ENCODE data around the gene PARM1.

The PARM1 gene

DNA sequence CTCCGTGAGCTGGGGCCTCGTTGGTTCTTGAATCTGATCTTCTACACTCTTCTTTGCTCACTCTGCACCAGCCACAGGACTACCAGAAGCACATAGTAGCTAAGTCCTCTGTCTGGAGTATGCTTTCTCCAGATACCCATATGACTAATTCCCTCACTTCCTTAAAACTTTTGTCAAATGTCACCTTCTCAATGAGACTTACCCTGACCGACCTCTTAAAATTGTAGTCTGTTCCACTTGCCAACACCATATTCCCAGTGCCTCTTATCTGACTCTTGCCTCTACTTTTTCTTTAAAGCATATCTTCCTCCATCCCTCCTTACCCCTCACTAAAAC is 10.0 kb downstream of the PARM1 start:
- no peak for FAIRE-seq

GRCh38 chr4:74944354-74944793 is 11.5 kb downstream of the PARM1 start:
- FAIRE-seq = no peak

- no peak for FAIRE-seq
Observed at GRCh38 chr4:74946196-74946595, 13.3 kb downstream of the PARM1 start.

- no peak for FAIRE-seq
Observed at GRCh38 chr4:74947798-74948197, 14.9 kb downstream of the PARM1 start.

DNA sequence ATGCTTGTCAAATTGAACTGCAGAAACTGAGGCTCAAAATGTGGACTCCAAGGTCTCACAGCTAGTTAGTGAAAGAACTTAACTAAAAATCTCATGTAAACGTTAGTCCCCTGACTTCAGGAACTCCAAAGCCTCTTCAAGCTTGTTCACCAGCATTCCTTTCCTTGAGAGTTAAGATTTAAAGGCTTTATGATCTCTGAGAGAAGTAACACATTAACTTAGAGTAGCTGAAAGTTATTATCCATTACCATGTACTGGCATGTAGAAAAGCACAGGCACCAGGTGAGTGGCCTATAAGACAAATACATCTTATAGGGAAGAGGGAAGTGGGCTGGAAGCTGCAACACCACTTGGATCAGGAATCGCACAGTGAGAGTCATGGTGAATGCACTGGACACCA is 15.3 kb downstream of the PARM1 start:
- no peak for FAIRE-seq

- FAIRE-seq = no peak
Observed at GRCh38 chr4:74950200-74950599, 17.3 kb downstream of the PARM1 start.

DNA sequence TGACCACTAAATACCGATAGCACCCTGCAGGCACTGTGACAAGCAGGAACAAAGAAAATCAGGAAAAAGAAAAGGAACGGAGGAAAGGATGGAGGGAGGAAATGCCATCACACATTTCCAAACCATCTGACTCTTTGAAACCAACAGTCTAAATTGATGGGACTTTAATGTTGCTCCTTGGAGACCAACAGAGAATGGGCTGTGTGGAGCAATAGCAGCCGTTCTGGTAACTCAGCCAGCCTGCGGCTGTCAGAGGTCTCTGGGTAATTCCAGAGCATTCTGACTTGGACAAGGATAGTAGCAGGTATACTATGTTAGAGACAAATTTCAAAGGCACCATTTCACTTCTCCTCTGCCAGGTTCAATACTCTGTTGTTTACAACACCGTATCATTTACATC is 18.0 kb downstream of the PARM1 start:
- FAIRE-seq = no peak

GRCh38 chr4:74953647-74954046 is 20.7 kb downstream of the PARM1 start:
- no peak for FAIRE-seq

- no peak for FAIRE-seq
Observed at GRCh38 chr4:74958881-74959280, 26.0 kb downstream of the PARM1 start.

DNA sequence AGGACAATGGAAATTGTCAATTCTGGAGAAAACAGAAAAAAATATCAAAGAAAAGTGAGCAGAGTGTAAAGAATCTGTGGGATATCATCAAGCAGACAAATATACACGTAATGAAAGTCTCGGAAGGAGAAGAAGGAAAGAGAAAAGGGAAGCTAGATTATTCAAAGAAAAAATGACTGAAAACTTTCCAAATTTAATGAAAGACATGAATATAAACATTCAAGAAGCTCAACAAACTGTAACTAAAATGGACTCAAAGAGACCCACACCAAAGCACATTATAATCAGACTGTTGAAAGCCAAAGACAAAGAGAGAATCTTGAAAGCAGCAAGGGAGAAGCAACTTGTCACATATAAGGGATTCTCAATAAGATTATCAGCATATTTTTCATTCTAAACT is 28.3 kb downstream of the PARM1 start:
- no peak for FAIRE-seq

DNA sequence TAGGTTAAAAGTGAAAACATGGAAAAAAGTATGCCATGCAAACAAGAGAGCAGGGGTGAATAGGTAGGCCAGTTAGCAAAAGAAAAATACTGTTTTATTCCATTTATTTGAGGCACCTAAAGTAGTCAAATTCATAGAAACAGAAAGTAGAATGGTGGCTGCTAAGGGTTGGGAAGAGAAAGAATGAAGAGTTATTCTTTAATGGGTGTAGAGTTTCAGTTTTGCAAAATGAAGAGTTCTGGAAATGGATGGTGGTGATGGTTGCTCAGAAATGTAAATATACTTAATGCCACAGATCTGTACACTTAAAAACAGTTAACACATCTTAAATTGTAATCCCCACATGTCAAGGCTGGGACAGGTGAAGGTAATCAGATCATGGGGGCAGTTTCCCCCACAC is 29.7 kb downstream of the PARM1 start:
- no peak for FAIRE-seq

GRCh38 chr4:74964311-74964710 is 31.4 kb downstream of the PARM1 start:
- FAIRE-seq = no peak

DNA sequence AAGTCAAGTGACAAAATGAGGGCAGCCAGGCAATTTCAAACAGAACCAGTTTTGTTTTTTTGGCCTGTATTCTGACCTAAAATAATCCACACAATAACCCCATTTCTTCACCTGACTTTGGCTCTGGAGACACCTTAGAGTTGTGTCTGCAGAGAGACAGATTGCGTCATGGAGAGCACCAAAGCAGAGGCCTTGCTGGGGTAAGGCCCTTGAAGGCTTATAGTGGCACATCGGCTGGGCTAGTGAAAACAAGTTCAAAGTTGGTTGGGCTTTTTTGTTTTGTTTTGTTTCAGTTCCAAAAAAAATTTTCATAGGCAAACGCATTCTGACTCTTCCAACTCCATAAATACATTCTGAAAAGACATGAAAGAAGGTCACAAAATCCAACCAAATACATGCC is 34.4 kb downstream of the PARM1 start:
- no peak for FAIRE-seq

GRCh38 chr4:74968456-74969164 is 35.7 kb downstream of the PARM1 start:
- FAIRE-seq = no peak

GRCh38 chr4:74969507-74970474 is 36.9 kb downstream of the PARM1 start:
- no peak for FAIRE-seq

DNA sequence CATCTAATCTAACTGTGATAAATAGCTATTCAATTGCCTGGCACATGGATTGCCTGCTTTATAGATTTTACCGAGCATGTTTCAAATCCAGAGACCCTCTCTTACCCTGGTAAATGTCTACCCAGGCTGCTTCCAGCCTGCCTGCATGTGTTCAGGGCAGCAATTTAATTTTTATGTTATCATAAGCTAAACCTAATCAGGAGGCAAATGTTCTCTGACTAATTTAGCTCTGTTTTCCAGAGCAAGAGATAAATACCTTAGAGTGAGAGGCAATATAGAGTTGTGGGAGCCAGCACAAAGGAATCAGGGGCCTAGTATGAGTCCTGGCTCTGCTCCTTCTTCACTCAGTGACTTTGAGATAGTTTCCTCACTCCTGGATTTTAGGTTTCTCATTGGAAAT is 37.7 kb downstream of the PARM1 start:
- no peak for FAIRE-seq

- FAIRE-seq = no peak
Observed at GRCh38 chr4:74971862-74972261, 38.9 kb downstream of the PARM1 start.

DNA sequence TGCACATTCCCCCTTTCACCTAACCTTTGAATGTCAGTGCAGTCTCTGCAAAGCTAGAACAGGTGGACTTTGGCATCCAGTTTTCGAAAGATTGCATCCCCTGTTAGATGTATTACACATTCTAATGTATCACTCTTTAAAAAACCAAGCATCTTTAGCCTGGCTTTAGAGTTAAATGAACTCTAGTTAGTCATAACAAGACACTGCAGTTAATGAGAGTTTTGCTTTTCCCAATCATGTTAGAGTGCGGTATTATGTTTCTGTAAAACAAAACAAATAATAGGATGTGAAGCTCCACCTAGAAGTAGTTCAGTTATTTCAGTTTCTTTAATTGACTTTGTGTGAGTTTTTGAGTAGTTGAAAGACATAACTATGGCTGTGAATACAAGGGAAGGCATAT is 42.2 kb downstream of the PARM1 start:
- FAIRE-seq = no peak

GRCh38 chr4:74975848-74976824 is 43.2 kb downstream of the PARM1 start:
- FAIRE-seq = no peak

DNA sequence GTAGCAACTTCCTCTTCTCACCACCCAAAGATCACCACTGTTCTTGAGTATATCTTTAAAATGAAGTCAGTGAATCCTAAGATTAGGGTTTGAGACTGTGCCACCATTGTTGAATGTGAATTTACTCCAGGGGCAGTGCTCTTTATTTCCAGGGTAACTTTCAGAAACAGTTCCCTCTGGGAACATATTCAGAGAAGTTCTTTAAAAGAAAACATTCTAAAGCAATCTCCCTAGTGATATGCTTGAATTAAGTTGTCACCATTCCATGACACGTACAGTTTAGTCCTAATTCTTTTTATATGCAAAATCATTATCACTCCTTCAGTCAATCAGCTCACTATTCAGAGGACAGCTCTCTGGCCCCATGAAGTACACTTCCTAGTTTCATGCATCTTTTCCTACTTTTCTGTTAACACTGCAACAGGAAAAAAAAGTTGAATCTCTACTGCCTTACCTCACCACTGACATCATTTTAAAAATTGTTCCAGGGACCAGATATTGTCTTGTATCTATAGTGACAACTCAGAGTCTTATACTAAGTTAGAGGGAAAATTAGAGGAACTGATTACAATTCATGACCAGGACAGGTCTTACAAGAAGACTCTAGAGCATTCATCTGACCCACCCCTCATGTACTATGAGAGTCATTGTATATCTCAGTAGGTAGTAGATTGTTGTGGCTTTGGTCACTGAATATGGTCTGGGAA is 49.8 kb downstream of the PARM1 start:
- no peak for FAIRE-seq

DNA sequence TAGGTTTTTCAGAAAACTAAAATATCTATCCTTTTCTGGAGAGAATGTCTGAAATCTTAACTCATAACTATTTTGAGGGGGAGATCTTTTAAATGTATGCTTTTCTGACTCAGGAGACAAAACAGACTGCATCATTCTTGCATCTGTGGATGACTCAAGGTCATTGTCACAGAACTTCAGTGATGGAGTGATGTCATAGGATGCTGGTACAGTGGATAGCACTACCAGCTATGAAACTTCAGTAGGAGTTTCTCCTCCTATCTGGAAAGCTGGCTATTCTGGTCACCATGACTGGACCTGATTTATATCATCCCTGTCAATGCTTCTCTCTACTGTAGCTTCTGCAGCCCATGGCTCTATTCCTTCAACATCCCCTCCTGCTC is 50.3 kb downstream of the PARM1 start:
- no peak for FAIRE-seq

DNA sequence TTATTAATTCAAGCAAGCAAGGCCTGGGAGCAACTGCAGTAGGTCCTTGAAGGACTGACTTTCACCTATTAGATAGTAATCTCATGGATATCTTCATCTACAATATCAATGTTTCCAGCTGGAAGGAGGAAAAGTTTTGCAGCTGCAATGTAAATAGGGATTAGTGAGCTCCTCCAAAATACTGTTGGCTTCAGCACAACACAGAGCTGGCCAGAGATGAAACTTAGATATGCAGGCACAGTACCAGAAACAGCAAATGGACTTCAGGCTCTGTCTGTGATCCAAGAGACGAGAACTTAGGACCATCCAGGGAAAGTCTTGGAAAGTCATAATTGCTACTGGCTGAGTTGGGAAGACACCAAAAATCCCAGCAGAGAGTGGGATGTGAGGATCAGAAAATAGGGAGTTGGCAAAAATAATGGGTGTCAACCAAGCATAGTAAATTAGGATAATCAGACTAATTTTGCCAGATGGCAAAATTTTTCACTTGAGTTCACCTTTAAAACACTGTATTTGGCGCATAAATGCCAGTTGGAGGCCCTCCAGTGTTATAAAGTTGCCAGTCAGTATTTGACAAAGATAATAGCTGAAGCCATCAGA is 57.5 kb downstream of the PARM1 start:
- no peak for FAIRE-seq

Data from endometrium (tissue), 2 donors.